GM12874 (cell line): ENCODE data around the gene VTI1A.

Experiments
- TF ChIP-seq, protein P1 (sequence below): IDR thresholded peaks from 2 replicates; pipeline ENCODE4 v1.5.1; 2011; ENCODE audit warnings: low read depth, mild to moderate bottlenecking, control low read depth, low read length, moderate library complexity; ENCODE audit not compliant: insufficient read depth

The VTI1A gene

DNA sequence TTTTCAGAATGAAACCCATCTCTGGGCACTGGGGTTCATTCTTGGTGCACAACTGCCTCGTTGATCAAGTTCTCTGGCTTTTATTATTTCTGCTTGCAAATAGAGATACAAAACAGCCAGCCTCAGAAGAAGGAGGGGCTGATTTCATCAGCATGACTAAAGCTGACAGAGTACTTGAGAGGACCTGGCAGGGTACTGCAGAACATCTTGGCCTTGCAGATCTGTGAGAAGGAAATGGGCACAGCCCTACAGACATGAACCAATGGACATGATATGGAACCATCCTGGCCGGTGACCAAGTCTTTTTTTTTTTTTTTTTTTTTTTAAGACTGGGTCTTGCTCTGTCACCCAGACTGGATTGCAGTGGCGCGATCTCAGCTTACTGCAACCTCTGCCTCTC is 240.6 kb downstream of the VTI1A start:
- TF ChIP-seq, protein P1, sequence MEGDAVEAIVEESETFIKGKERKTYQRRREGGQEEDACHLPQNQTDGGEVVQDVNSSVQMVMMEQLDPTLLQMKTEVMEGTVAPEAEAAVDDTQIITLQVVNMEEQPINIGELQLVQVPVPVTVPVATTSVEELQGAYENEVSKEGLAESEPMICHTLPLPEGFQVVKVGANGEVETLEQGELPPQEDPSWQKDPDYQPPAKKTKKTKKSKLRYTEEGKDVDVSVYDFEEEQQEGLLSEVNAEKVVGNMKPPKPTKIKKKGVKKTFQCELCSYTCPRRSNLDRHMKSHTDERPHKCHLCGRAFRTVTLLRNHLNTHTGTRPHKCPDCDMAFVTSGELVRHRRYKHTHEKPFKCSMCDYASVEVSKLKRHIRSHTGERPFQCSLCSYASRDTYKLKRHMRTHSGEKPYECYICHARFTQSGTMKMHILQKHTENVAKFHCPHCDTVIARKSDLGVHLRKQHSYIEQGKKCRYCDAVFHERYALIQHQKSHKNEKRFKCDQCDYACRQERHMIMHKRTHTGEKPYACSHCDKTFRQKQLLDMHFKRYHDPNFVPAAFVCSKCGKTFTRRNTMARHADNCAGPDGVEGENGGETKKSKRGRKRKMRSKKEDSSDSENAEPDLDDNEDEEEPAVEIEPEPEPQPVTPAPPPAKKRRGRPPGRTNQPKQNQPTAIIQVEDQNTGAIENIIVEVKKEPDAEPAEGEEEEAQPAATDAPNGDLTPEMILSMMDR: no peak

DNA sequence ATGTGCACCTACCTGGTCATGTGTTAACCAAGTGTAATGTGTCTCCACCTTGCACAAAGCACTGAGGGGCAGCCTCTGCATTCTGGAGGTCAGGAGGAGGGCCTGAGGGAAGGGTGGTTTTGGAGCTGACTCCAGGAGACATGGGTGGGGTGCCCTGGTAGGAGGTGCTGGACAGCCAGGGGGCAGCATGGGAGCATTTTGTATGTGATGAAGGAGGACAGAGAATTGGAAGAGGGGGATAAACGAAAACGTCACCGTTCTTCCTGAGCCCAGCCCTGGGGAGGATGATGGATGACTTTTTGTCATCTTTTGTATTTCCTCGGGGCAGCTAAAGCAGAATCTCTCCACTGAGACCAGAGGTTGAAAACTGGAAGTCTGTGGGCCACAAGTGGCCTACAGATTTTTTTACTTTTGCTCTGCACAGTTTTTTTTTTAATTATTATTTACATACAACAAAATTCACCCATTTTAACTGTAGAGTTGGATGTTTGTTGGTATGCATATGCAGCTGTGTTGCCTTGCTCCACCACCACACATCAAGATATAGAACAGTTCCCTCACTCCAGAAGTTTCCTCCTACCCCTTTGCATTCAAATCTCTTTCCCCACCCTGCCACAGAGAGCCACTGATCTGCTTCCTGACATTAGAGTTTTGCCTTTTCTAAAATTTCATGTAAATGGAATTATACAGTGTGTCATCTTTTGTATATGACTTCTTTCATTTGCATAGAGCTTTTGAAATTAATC is 242.5 kb downstream of the VTI1A start:
- TF ChIP-seq, protein P1: no peak

DNA sequence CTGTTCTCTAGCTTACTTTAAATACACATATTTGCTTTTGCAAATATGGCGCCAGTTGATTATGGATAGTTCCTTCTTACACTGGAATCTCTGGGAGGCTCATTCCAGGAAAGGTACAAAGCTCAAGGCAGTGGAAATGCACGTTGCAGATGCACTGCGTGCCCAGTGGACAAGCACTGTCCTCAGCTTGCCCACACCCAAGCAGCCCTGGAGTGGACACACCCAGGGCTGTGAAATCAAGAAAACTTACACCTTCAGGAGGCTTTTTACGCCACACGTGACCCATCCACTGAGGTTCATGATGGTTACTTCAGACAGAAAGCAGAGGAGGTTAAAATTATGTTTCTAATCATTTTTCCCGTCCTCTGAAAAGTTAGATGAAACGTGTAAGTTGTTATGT is 248.5 kb downstream of the VTI1A start:
- TF ChIP-seq, protein P1: no peak

DNA sequence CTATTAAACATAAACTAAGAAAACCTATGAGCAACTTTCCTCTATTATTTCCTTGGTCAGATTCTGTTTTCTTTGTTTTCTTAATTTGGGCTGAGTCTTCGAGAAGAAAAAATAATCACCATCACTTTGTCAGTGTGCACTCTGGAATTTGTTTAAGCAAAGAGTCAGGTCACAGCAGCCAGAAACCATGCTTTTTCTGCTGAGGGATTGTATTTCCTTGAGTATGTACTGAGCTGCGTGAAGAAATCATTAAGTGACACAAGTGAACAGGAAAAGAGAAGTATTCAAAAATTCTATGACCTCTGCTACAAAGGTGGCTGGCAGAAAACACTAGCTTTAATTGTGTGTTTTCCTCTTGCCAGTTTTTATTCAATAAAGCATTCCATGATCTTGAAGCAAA is 249.6 kb downstream of the VTI1A start:
- TF ChIP-seq, protein P1: no peak

DNA sequence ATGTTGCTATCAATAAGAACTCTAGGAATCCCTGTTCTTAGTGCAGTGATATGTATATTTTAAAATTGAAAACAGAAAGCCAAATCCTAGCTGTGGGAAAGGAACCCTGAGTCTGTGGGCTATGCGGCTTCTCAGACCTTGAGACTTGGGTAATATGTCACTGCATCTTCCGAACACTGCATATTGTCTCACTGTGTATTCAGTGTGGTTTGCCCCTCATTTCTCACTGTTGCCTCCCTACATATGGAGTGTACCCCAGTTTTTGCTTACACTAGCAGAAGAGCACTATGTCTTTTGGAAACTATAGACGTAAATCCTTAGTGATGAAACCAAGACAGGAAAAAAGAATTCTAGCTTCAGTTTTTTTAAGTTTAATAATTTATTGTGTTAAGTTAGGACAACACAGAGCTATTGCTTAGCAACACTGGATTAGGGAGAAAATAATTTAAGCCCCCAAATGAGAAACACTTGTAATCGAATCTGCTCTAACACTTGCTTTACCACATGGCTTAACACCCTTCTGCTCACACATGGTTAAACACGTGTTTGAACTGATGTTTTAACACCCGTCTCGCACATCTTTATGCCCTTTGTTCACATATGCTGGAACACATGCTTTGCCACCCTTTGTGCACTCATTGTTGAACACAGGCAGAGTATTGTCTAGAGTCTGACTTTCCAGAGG is 251.3 kb downstream of the VTI1A start:
- TF ChIP-seq, protein P1: no peak

DNA sequence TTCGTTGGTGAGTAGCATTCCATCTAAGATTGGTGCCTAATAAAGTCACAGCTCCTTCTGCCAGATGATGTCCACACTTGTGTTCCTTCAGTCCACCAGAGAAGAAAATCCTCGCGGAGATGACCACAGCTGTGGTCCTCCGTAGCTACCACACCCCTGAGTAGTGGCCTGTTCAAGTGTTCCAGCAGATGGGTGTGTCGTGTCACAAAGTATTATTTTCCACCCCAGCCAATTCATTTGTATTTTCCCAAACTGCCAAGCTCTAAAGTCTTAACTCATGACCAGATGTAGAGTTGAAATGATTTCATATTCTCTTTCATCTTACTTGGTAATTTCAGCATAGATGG is 251.8 kb downstream of the VTI1A start:
- TF ChIP-seq, protein P1: no peak

DNA sequence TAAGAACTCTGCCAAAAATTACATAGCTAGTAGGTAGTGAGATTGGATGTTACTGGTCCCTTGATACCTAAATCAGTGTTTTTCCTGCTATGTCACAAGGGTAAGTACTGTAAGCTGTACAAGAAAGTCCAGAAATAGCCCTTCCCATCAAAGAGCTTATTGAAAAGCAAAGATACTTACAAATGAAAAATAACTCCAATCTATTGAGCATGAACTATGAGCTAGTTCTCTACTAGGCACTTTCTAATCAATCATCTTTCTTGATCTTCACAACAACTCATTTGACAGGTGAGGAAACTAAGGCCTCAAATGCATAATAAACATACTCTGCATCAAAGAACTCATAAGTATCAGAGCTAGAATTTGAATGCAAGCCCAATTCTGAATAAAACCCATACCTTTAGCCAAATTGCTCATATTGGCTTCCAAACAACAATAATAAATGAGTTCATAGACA is 253.2 kb downstream of the VTI1A start:
- TF ChIP-seq, protein P1: no peak
